MV-4-11 (cell line): ENCODE data around the gene NEK2.
A peak's percentile ranks its signal among the peaks of the same experiment; 100 is the strongest.
"Not testable (repeated sequence)": the region's sequence is repeated elsewhere in the genome, so short reads cannot be mapped to it uniquely, and the experiment has no call there.

Experiments
- DNase-seq: peaks from one replicate; lab custom pipeline; 2025; lab: John Stamatoyannopoulos, UW

NEK2 gene

DNA sequence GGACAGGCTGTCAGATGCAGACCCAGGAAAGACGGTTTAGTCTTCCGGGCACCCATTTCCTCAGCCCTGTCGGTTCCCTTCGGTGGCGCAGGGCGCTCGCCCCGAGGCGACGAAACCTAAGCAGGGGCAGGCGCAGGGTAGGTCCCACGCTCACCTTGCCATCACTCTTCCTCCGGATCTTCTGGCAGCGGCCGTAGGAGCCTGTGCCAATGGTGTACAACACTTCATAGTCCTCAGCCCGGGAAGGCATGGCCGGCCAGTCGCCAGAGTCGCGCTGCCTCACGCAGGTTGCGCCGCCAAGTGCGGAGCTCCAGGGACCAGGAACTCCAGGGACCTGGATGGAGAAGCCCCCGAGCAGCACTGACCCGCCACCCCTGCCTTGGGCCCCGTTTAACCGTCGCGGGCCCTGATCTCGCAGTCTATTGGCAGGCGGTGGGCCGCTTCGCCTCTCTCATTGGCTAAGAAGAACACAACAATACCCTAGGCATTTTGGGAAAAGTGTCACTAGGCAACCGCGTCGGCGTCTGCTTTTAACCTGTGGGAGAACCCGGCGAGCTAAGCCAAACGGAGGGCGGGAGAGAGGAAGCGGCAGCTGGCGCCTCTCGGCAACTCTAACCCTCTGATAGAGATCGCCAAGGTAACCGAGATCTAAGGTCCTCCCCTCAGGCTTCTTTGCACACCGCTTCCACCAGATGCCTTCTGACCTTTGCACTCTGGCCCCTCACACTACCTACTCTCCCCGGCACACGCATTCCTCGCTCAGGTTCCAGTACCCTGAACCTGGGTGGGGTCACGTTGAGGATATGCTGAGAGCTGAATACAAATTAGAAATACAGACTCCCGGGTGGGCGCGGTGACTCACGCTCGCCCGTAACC is at the start of gene NEK2:
Gene NEK2 (minus strand): TSS at position 392 of the 876 bp plus-strand sequence. CDS start 142 bp downstream, at position 250.
- DNase-seq, result peak; percentile 94

GRCh38 chr1:211724687-211725196 is 49.3 kb upstream of the NEK2 start:
- DNase-seq, result no peak

DNA sequence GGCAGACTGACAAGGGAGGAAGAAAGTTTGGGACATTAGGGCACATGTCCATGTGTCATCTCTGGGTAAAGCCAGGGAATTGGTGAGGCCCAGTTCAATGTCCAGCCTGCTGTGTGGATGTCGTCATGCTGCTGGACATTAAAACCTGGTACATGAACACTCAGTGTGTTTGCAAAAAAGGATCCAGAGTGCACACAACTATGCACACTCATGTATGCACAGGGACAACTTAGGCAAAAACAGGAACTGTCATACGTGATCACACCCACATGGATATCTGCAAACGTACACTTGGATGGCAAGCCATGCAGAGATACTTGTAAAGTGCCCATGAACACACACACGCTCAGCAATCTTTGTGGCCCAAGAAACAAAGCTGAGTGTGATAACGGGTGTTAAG is 47.9 kb upstream of the NEK2 start:
- DNase-seq, result no peak

- no peak for DNase-seq
Observed at GRCh38 chr1:211722277-211723175, 47.1 kb upstream of the NEK2 start.

GRCh38 chr1:211716555-211716954 is 41.1 kb upstream of the NEK2 start:
- DNase-seq, result not testable (repeated sequence)

DNA sequence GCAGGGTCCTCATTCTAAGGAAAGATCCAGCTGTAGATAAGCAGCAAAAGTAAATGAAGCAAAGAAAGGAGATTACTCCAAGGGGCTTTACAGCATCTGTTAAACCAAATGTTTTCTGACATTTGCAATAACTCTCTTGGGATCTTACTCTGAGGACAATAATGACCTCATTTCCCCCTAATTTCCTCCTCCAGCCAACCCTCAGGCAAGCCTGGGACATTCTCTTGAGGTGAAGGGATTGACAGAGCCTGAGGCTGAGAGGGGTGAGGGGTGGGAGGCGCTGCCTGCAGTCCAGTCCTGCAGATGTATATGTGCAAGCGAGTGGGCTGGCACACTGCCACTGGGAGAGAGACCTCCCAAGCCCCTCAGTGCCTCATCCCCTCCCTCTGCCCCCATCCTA is 40.5 kb upstream of the NEK2 start:
- DNase-seq, result no peak

DNA sequence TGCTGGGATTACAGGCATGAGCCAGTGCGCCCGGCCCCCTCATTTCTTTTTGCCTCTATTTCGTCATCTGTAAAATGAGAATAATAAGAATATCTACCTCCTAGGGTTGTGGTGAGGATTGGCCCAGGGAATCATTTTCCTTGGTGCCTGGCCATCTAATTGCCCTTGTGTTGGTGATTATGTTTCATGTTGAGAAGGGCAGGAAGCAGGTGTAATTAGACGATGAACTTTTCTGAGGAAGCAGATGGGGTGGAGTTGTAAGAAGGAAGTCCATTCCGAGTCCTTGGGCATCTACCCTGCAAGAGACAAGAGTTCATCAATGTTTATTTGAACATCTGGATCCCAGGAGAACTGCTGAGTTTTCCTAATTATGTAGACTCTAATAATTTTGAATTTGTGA is 38.7 kb upstream of the NEK2 start:
- no peak for DNase-seq

DNA sequence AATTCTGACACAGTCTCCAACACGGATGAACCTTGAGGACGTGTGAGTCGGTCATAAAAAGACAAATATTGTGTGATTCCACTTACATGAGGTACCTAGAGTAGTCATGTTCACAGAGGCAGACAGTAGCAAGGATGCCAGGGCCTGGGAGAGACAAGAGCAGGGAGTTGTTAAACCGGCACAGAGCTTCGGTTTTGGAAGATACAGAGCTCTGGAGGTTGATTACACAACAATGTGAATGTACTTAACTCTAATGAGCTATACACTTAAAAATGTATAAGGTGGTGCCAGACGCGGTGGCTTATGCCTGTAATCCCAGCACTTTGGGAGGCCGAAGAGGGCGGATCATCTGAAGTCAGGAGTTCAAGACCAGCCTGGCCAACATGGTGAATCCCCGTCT is 37.8 kb upstream of the NEK2 start:
- no peak for DNase-seq

GRCh38 chr1:211711315-211711705 is 35.9 kb upstream of the NEK2 start:
- peak; percentile 24 for DNase-seq

DNA sequence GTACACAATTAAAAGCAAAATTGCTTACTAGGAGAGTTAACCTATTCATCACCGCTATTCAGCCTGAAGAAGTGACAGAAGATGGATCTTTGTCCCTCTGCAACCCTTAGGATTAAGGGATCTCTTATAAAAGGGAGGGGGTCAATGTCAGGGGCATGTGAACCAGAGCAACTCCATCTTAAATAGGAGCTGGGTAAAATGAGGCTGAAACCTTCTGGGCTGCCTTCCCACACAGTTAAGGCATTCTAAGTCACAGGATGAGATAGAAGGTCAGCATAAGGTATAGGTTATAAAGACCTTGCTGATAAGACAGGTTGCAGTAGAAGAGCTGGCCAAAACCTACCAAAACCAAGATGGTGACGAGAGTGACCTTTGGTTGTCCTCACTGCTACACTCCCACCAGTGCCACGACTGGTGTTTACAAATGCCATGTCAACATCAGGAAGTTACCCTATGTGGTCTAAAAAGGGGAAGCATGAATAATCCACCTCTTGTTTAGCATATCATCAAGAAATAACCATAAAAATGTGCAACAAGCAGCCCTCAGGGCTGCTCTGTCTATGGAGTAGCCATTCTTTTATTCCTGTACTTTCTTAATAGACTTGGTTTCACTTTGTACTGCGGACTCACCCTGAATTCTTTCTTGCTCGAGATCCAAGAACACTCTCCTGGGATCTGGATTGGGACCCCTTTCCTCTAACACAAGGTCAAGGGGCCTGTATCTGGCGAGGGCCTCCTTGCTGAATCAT is 35.3 kb upstream of the NEK2 start:
- DNase-seq, result peak; percentile 80

DNA sequence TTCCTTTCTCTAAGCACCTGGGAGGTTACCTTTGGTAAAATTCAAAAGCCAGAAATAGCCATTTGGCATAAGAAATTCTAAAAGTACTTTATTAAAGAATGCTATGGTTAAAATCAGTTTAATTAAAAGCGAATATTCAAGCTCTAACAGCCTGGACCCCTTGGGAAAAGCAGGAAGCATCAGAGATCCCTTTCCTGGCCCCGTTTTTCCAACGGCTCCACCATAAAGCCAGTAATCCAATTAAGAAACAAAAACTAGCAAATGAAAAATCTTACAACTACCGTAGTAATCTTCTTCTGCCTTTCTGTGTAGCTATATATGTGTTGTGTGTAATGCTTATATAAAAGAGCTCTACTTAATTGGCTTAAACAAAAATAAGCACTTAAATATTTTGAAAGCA is 33.5 kb upstream of the NEK2 start:
- DNase-seq, result no peak

DNA sequence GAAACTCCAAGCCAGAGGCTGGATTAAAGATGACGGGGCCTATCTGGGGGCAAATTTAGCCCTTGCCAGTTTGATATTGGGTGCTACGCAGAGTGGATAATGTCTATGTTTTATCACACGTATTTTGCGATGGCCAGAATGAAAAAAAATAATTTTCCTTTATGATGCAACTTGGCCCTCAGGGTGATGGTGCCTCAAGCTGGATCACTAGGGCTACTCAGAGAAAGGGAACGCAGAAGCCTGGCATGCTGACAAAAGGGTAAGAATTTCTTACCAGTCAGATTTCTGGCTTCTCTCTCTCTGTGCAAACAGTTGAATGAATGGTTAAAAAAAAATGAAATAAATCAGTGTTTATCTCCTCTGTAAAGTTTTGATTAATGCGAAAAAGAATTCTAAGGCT is 32.6 kb upstream of the NEK2 start:
- no peak for DNase-seq

- no peak for DNase-seq
Observed at GRCh38 chr1:211705467-211706091, 30.2 kb upstream of the NEK2 start.

- DNase-seq, result no peak
Observed at GRCh38 chr1:211704543-211704942, 29.1 kb upstream of the NEK2 start.

DNA sequence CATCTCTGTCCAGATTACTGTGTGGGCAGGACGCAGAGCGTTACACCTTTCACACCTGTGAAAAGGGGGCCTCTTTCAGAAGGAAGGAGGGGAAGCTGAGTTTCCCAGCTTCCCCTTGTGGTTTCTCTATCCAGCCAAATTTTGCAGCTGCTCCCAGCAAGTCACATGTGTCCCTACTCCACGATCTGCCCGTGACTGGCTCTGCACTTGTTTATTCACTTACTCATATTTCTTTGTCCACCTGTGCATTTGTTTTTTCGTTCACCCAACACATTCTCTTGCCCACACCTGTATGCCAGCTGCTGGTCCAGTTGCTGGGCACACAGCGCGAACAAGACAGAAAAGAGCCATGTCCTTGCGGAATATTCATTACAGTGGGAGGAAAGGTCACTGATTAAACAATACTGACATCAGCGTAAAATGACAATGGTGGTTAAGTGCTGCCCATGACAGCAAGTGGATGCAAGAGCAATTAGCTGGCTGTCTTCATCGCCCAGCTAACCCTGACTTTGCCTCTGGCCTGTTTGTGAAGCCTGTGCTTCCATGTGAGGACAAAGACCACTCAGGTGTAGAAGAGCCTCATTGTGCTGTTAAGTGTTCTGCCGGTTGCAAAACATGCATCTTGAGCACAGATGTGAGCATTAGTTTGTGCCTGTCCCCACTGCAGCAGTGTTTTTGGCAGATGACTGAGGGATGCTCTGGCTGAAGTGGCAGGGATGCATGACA is 28.6 kb upstream of the NEK2 start:
- DNase-seq, result no peak

- DNase-seq, result no peak
Observed at GRCh38 chr1:211701733-211702132, 26.3 kb upstream of the NEK2 start.

DNA sequence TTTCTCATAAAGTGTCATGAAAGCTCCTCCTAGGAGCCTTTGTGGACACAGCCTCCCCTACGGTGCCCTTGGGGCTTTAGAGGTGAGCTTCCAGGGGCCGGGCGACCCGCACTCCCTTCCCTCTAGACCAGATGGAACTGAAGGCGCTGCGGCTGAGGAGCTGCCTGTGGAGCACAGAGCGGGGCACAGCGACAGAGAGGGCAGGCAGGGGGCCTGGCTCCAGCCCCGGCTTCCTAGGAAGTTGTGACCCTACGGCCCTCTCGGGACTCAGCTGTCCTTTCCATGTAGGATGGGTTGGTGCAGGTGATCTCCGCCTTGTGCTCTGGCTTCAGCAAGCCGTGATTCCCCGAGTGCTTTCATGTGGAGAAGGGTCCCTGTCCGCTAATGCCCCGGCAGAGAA is 23.6 kb upstream of the NEK2 start:
- DNase-seq, result no peak

GRCh38 chr1:211698161-211699026 is 23.0 kb upstream of the NEK2 start:
- no peak for DNase-seq

- no peak for DNase-seq
Observed at GRCh38 chr1:211697356-211697755, 21.9 kb upstream of the NEK2 start.
